PFSK-1 (cell line): Measurements from ENCODE around the gene METTL8.

Source experiments
- POLR2AphosphoS5 ChIP-seq: IDR thresholded peaks from 2 replicates; pipeline ENCODE4 v1.6.1; 2012; ENCODE audit warnings: low read depth, mild to moderate bottlenecking, control low read depth, low read length, moderate library complexity
- SIN3A ChIP-seq: IDR thresholded peaks from 2 replicates; pipeline ENCODE4 v1.6.1; 2012; ENCODE audit warnings: mild to moderate bottlenecking, low read length, moderate library complexity, borderline replicate concordance; ENCODE audit not compliant: insufficient read depth

DNA sequence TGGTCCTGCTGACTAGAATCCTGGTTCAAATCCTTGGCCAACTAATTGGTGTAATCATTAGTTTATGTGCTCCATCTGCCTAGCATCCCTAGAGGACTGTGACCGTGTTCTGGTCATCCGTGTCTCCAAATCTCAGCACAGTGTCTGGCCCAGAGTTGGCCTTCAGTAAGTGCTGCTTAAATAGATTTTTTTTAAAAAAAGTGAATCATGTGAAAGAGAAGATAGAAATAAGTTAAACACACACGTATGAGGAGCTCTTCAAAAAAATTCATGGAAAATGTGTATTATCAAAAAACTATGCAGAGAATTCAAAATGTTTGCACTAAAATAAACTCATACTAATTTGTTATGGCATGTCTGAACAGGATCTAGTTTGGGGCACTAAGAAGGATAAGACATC, 143.8 kb downstream of the METTL8 start:
- TF ChIP-seq SIN3A (no peak), POLR2AphosphoS5 (no peak)
